Tibial nerve (tissue), 4 donors: ENCODE measurements around the gene KLHL36. TPM values are rescaled to one million over a fixed set of nuclear protein-coding genes. Genes with fewer than 3 reads are reported as not detected.

Experiments used
- DNase-seq, 2 donors: peaks; one replicate each; pipeline ENCODE4 v3.0.0-alpha.2; 2019; ENCODE audit warnings: low spot score in 2 of 2
- H3K27ac ChIP-seq, 4 donors: fragments of 200-600 bp; sonication (generic) in 3 of 4; one replicate each; pipeline ENCODE4 v1.5.1; 2017 to 2019; ENCODE audit warnings: mild to moderate bottlenecking in 1 of 4
- H3K27me3 ChIP-seq, 2 donors: fragments of 200-600 bp; sonication (generic) in 1 of 2; one replicate each; pipeline versions ENCODE4 v1.5.1 to v1.6.0; 2017 to 2019
- H3K36me3 ChIP-seq, 3 donors: fragments of 200-600 bp; sonication (generic); one replicate each; pipeline ENCODE4 v1.5.1; 2018 to 2019
- H3K4me1 ChIP-seq, 4 donors: fragments of 200-600 bp; sonication (generic) in 3 of 4; one replicate each; pipeline ENCODE4 v1.5.1; 2017 to 2019
- H3K4me3 ChIP-seq, 4 donors: fragments of 200-600 bp; sonication (generic) in 3 of 4; one replicate each; pipeline ENCODE4 v1.5.1; 2017 to 2019; ENCODE audit warnings: mild to moderate bottlenecking in 1 of 4, moderate library complexity in 1 of 4
- H3K9me3 ChIP-seq, 4 donors: fragments of 200-600 bp; sonication (generic) in 3 of 4; one replicate each; pipeline ENCODE4 v1.5.1; 2017 to 2019
- EP300 ChIP-seq, 2 donors: sonication (generic); formaldehyde crosslinking; IDR thresholded peaks; one replicate each; pipeline ENCODE4 v1.6.1; 2017; ENCODE audit warnings: antibody characterized with exemption in 2 of 2, mild to moderate bottlenecking in 1 of 2
- POLR2A ChIP-seq, 2 donors: fragments of 450-650 bp; IDR thresholded peaks; one replicate each; pipeline ENCODE4 v1.6.1; 2017; ENCODE audit warnings: antibody characterized with exemption in 2 of 2, mild to moderate bottlenecking in 2 of 2, moderate library complexity in 2 of 2
- WGBS, 2 donors: methylation state at CpG; one replicate each; pipeline ENCODE4 v1.1.5; 2018; 5-methylcytosine and 5-hydroxymethylcytosine counted together
- total RNA-seq, 4 donors: library from RNA; depleted of rRNA; stranded (reverse); fragments of >200 nt; gene quantifications; one replicate each; pipeline ENCODE4 v1.1.0, GENCODE V29; 2016
- TF ChIP-seq, protein P1 (sequence below), 5 experiments: fragments of 200-600 bp in 3 of 5; fragments of 450-650 bp in 2 of 5; sonication (generic) in 3 of 5; IDR thresholded peaks; one replicate each; pipeline ENCODE4 v1.5.1; 2016 to 2019; ENCODE audit warnings: antibody characterized with exemption in 5 of 5, mild to moderate bottlenecking in 3 of 5, moderate library complexity in 2 of 5

Gene KLHL36
- total RNA-seq, 4 donors from 2014 or later = 60.1 to 75.3 (median 66.0) TPM

DNA sequence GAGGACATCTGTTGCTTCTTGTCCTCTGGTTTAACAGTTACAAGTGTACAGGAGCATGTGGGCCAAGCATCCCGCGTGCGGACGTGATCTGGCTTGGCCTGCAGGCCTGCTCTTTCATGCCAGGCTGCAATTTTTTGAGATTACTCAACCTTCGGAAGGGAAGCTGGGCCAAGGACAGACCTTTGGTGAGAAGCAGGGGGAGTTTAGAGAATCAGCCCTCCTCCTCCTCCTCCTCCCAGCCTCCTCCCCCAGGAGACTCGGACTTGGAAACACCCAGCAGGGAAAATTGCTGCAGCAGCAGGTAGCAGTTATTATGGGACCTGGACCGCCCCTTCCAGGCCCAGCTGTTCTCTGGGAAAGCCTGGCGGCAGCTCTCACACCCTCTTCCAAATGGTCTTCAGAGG lies 5.1 kb upstream of the KLHL36 start:
- H3K9me3 ChIP-seq = no peaks in the 10 kb centered on the region
- WGBS, 2 donors = 27 to 29% methylated on average over 7 to 8 of the region's 8 CpGs
- no peak overlapping the region for H3K4me3 ChIP-seq
- no peak for TF ChIP-seq POLR2A (IDR thresholded peaks at IDR 0.05)
- TF ChIP-seq, protein P1, sequence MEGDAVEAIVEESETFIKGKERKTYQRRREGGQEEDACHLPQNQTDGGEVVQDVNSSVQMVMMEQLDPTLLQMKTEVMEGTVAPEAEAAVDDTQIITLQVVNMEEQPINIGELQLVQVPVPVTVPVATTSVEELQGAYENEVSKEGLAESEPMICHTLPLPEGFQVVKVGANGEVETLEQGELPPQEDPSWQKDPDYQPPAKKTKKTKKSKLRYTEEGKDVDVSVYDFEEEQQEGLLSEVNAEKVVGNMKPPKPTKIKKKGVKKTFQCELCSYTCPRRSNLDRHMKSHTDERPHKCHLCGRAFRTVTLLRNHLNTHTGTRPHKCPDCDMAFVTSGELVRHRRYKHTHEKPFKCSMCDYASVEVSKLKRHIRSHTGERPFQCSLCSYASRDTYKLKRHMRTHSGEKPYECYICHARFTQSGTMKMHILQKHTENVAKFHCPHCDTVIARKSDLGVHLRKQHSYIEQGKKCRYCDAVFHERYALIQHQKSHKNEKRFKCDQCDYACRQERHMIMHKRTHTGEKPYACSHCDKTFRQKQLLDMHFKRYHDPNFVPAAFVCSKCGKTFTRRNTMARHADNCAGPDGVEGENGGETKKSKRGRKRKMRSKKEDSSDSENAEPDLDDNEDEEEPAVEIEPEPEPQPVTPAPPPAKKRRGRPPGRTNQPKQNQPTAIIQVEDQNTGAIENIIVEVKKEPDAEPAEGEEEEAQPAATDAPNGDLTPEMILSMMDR (IDR thresholded peaks at IDR 0.05) = peak in 1 of 5 experiments; percentile 14
- peak in 1 of 2 donors; percentile 78 for TF ChIP-seq EP300 (IDR thresholded peaks at IDR 0.05)
- DNase-seq = peak; percentile 72 to 81
- H3K27ac ChIP-seq = peak overlapping the region in 3 of 4 donors; percentile 21 to 71 (median 69)
- peaks cover 0 to 39% (median 24%) of the 10 kb centered on the region in 4 donors for H3K4me1 ChIP-seq
- H3K27me3 ChIP-seq = no peaks in the 10 kb centered on the region
- H3K36me3 ChIP-seq = no peaks in the 10 kb centered on the region

DNA sequence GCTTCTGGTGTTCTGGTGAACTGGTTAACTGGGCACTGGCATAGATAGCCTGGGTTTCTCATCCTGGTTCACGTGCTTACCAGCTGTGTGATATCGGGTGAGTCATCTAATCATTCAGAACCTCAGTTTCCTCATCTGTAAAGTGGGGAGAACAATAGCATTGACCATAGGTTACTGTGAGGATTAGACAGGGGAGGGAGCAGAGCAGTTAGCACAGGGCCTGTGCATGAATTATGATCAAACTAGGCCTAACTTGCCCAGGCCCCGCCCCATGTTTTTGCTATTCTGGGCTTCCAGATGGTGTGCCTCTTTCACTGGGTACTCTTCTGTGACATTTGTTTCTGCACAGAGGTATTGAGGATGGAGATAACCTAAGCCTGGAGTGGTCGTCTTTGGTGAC lies 4.6 kb upstream of the KLHL36 start:
- no peaks in the 10 kb centered on the region for H3K9me3 ChIP-seq
- no peaks in the 10 kb centered on the region for H3K36me3 ChIP-seq
- H3K4me1 ChIP-seq = peaks cover 0 to 39% (median 24%) of the 10 kb centered on the region in 4 donors
- no peak overlapping the region for H3K4me3 ChIP-seq
- 74 to 95% methylated on average over 4 of the region's 4 CpGs for WGBS, 2 donors
- DNase-seq = no peak
- H3K27me3 ChIP-seq = no peaks in the 10 kb centered on the region
- H3K27ac ChIP-seq = peak overlapping the region in 2 of 4 donors; percentile 21 to 69
- TF ChIP-seq, protein P1 (IDR thresholded peaks at IDR 0.05) = no peak
- TF ChIP-seq EP300 (IDR thresholded peaks at IDR 0.05) = no peak
- no peak for TF ChIP-seq POLR2A (IDR thresholded peaks at IDR 0.05)

DNA sequence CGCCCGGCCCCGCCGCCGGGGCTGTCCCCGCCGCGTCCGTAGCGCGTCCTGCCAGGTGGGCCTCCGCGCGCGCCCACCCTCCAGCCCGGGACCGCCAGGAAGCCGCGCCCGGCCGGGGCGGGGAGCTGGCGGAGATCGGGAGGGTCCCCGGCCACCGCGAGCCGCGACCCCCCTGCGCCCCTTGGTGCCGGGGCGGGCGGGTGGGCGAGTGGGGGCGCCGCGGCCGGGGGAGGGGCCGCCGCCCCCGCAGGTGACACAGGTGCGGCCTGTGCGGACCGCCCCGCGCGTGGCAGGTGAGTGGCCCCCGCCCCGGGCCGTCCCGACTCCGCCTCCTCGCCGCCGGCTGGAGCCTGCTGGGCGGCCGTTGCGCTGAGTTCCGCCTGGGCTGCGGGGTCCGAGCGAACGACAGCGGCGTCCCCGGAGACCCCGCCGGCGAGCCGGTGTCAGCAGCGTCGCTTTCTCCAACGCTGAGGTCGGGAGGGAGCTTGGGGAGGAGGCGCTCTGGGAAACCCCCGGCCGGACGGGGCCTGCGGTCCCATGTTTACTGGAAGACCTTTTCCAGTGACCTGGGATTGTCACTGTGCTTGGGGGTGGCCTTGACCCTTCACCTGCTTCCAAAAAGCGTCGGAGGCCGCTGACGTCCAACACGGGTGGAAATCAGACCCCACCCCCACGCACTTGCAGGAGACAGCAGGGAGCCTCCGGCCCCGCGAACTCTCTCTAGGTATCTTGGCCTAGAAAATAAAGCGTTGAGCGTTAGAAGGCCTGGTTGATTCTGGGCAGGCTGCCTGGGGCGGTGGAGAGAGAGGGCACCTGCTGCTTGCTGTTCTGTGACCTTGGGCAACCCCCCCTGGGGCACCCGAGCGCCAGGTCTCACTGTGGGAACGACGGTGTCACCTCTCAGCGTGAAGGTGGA lies 542 bp downstream of the KLHL36 start:
- Histone ChIP-seq H3K27ac (peak overlapping the region; percentile 85 to 94 (median 91)), H3K4me1 (peaks cover 0 to 34% (median 10%) of the 10 kb centered on the region in 4 donors), H3K27me3 (no peaks in the 10 kb centered on the region), H3K36me3 (peaks cover 0 to 28% (median 6%) of the 10 kb centered on the region in 3 donors), H3K9me3 (no peaks in the 10 kb centered on the region), H3K4me3 (peak overlapping the region; percentile 55 to 91 (median 61))
- peak in 1 of 2 donors; percentile 29 for TF ChIP-seq EP300 (IDR thresholded peaks at IDR 0.05)
- TF ChIP-seq POLR2A (IDR thresholded peaks at IDR 0.05) = no peak
- DNase-seq = peak in 1 of 2 donors; percentile 21
- 4 to 17% methylated on average over 18 to 59 of the region's 96 CpGs for WGBS, 2 donors

DNA sequence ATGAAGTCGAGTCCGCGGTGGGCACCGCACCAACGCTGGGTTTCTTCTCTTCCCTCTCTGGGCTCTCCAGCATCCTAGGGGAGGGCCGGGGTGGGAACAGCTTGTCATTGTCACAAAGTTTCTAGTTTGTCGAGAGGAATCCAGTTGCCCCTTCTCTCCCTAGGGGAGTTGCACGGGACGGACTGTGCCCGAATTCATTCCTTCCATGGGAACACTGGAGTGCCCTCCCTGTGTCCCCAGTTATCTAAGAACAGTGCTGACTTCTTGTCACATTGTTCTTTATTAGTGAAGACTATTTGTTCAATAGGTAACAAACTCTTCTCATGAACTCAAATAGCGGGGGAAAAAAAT lies 1.2 kb downstream of the KLHL36 start:
- TF ChIP-seq, protein P1 (IDR thresholded peaks at IDR 0.05) = no peak
- TF ChIP-seq EP300 (IDR thresholded peaks at IDR 0.05) (no peak), POLR2A (IDR thresholded peaks at IDR 0.05) (no peak)
- H3K9me3 ChIP-seq = no peaks in the 10 kb centered on the region
- peaks cover 0 to 35% (median 6%) of the 10 kb centered on the region in 3 donors for H3K36me3 ChIP-seq
- no peak for DNase-seq
- WGBS, 2 donors = 55 to 67% methylated on average over 11 of the region's 11 CpGs
- H3K4me1 ChIP-seq = peaks cover 0 to 37% (median 10%) of the 10 kb centered on the region in 4 donors
- H3K27ac ChIP-seq = peak overlapping the region; percentile 85 to 94 (median 91)
- peak overlapping the region; percentile 55 to 91 (median 61) for H3K4me3 ChIP-seq
- H3K27me3 ChIP-seq = no peaks in the 10 kb centered on the region

DNA sequence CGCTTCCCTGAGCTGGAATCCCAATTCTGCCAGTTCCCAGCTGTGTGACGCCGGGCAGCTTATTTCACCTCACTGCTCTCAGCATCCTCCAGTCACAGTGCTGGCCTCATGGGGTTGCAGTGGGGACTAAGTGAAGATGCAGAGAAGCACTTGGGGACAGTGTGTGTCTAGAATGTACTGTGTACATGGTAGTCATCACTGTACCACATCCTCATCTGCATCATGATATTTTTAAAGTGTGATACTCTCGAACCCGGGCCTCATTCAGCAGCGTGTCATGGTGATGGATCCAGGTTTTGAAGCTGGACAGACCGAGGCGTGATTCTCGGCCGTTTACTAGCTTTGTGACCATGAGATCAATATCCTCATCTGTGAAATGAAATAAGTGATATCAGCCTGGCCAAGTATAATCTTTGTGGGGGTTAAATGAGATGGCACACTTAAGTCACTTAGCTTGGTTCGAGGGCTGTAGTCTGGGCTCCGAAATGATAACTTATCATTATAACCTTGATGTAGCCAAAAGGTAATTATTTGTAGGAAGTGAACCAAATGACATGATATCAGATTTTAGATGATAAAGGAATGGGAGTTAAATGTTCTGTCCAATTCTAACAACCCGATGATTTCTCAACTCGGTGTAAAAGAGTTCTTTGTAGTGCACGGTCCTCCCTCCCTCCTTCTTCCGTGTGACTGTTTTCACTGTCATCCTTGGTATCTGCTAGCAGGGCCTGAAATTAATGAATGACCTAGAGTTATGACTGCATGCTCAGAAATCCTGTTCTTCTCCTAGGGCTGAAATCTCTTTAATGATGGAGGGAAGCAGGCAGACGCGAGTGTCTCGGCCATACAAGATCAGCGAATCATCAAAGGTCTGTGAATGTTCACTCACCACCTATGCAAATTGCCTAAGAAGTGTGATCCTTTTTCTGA lies 2.0 kb downstream of the KLHL36 start:
- H3K27me3 ChIP-seq = no peaks in the 10 kb centered on the region
- H3K36me3 ChIP-seq = peaks cover 0 to 43% (median 6%) of the 10 kb centered on the region in 3 donors
- no peak overlapping the region for H3K4me3 ChIP-seq
- DNase-seq = no peak
- H3K27ac ChIP-seq = peak overlapping the region; percentile 85 to 94 (median 91)
- TF ChIP-seq, protein P1 (IDR thresholded peaks at IDR 0.05) = no peak
- TF ChIP-seq EP300 (IDR thresholded peaks at IDR 0.05) = no peak
- TF ChIP-seq POLR2A (IDR thresholded peaks at IDR 0.05) = no peak
- 65 to 70% methylated on average over 20 of the region's 20 CpGs for WGBS, 2 donors
- no peaks in the 10 kb centered on the region for H3K9me3 ChIP-seq
- H3K4me1 ChIP-seq = peaks cover 0 to 37% (median 10%) of the 10 kb centered on the region in 4 donors
